H1 (cell line): Measurements from ENCODE around the gene GFI1B. TPM values are rescaled to one million over a fixed set of nuclear protein-coding genes. Genes with fewer than 3 reads are reported as not detected.

Experiments
- CTCF ChIA-PET: fragments of 300-600 bp; sonication (Branson Sonifier 250); formaldehyde crosslinking; loops from one replicate; lab custom pipeline; 2021; ENCODE audit not compliant: partially characterized antibody; lab: Charles Lee
- POLR2A ChIA-PET: fragments of 300-600 bp; sonication (Branson Sonifier 250); formaldehyde crosslinking; loops from one replicate; lab custom pipeline; 2021; ENCODE audit warnings: inconsistent platforms; ENCODE audit not compliant: partially characterized antibody; lab: Charles Lee
- DNase-seq, 2 experiments: peaks; one replicate each; pipeline versions ENCODE4 v3.0.0 to v3.0.0-alpha.2; 2010 to 2022; ENCODE audit warnings: low spot score in 2 of 2, low read depth in 1 of 2, mixed read lengths in 1 of 2
- FAIRE-seq: peaks from 2 replicates; lab custom pipeline; 2011; peaks lifted over from hg19 to GRCh38; lab: Jason Lieb, UNC
- H2AFZ ChIP-seq: 2 replicates; pipeline ENCODE4 v1.8.1; 2012; ENCODE audit warnings: low read length, inconsistent platforms
- H2AK5ac ChIP-seq: 2 replicates; pipeline ENCODE4 v1.6.1; 2013; ENCODE audit warnings: low read depth, low read length
- H2BK120ac ChIP-seq: replicated peaks from 2 replicates; pipeline ENCODE3; 2013; ENCODE audit warnings: low read depth, low read length, inconsistent platforms
- H2BK12ac ChIP-seq: 2 replicates; pipeline ENCODE4 v1.6.1; 2013; ENCODE audit warnings: low read depth, low read length
- H2BK15ac ChIP-seq: 2 replicates; pipeline ENCODE4 v1.6.1; 2013; ENCODE audit warnings: low read length
- H2BK20ac ChIP-seq: 2 replicates; pipeline ENCODE4 v1.6.1; 2013; ENCODE audit warnings: low read length
- H2BK5ac ChIP-seq: 2 replicates; pipeline ENCODE4 v1.6.1; 2013; ENCODE audit warnings: low read depth, low read length
- H3K14ac ChIP-seq: 2 replicates; pipeline ENCODE4 v1.6.1; 2013; ENCODE audit warnings: inconsistent platforms; ENCODE audit not compliant: insufficient read length
- H3K18ac ChIP-seq: 2 replicates; pipeline ENCODE4 v1.6.1; 2013; ENCODE audit warnings: low read length; ENCODE audit errors: extremely low read depth
- H3K23ac ChIP-seq: 2 replicates; pipeline ENCODE4 v1.6.1; 2013; ENCODE audit warnings: inconsistent platforms; ENCODE audit not compliant: insufficient read length
- H3K23me2 ChIP-seq: 2 replicates; pipeline ENCODE4 v1.6.1; 2013; ENCODE audit warnings: low read depth, low read length
- H3K27ac ChIP-seq: 2 replicates; pipeline ENCODE4 v1.6.1; 2011; ENCODE audit warnings: low read depth, low read length, inconsistent platforms
- H3K27me3 ChIP-seq, 4 experiments: replicated peaks in 1 of 4; 1 replicate in 1 of 4; 2 replicates in 3 of 4; pipeline versions ENCODE4 v1.6.1 to v1.8.1; 2011 to 2013; ENCODE audit warnings: low read length in 3 of 4, mild to moderate bottlenecking in 3 of 4, inconsistent platforms in 2 of 4, mixed read lengths in 2 of 4, moderate library complexity in 1 of 4; ENCODE audit not compliant: control insufficient read depth in 3 of 4, insufficient read depth in 3 of 4; ENCODE audit errors: extremely low read depth in 1 of 4
- H3K36me3 ChIP-seq, 4 experiments: 2 replicates each; pipeline versions ENCODE4 v1.6.1 to v1.8.1; 2011 to 2013; ENCODE audit warnings: mild to moderate bottlenecking in 4 of 4, low read length in 3 of 4, moderate library complexity in 2 of 4, control low read depth in 1 of 4, inconsistent platforms in 1 of 4; ENCODE audit not compliant: insufficient read depth in 4 of 4, control insufficient read depth in 2 of 4
- H3K4ac ChIP-seq: replicated peaks from 2 replicates; pipeline ENCODE3; 2013; ENCODE audit warnings: low read length, low read depth, mixed read lengths, inconsistent platforms; ENCODE audit not compliant: insufficient read length
- H3K4me1 ChIP-seq, 4 experiments: replicated peaks in 1 of 4; 1 replicate in 1 of 4; 2 replicates in 3 of 4; pipeline versions ENCODE4 v1.6.1 to v1.8.1; 2011 to 2013; ENCODE audit warnings: low read length in 3 of 4, inconsistent platforms in 2 of 4, mixed read lengths in 1 of 4; ENCODE audit not compliant: insufficient read depth in 4 of 4, control insufficient read depth in 3 of 4
- H3K4me2 ChIP-seq, 2 experiments: 2 replicates each; pipeline versions ENCODE4 v1.6.1 to v1.8.1; 2011 to 2013; ENCODE audit warnings: low read depth in 2 of 2, low read length in 2 of 2, control low read depth in 1 of 2, inconsistent platforms in 1 of 2, mild to moderate bottlenecking in 1 of 2; ENCODE audit not compliant: insufficient read depth in 1 of 2
- H3K4me3 ChIP-seq, 4 experiments: fragments of 200-600, 300-600 bp in 1 of 4; sonication (generic), shearing (Covaris generic), sonication (Bioruptor Twin) in 1 of 4; 2 replicates each; pipeline versions ENCODE4 v1.5.1 to v1.8.1; 2011 to 2016; ENCODE audit warnings: low read length in 4 of 4, low read depth in 3 of 4, control low read depth in 2 of 4, inconsistent platforms in 2 of 4, mild to moderate bottlenecking in 2 of 4, mixed read lengths in 1 of 4, moderate library complexity in 1 of 4; ENCODE audit not compliant: insufficient read depth in 2 of 4; ENCODE audit errors: extremely low read depth in 1 of 4
- H3K56ac ChIP-seq: replicated peaks from 2 replicates; pipeline ENCODE3; 2013; ENCODE audit warnings: low read depth, mild to moderate bottlenecking, mixed read lengths, low read length, inconsistent platforms; ENCODE audit not compliant: insufficient read length
- H3K79me1 ChIP-seq: 2 replicates; pipeline ENCODE4 v1.6.1; 2013; ENCODE audit warnings: low read depth, low read length, control low read depth
- H3K79me2 ChIP-seq, 2 experiments: 2 replicates each; pipeline versions ENCODE4 v1.6.1 to v1.8.1; 2012 to 2013; ENCODE audit warnings: low read length in 2 of 2, mild to moderate bottlenecking in 2 of 2, inconsistent platforms in 1 of 2; ENCODE audit not compliant: insufficient read depth in 2 of 2, control insufficient read depth in 1 of 2
- H3K9ac ChIP-seq, 4 experiments: replicated peaks in 1 of 4; 1 replicate in 1 of 4; 2 replicates in 3 of 4; pipeline versions ENCODE4 v1.6.1 to v1.8.1; 2011 to 2013; ENCODE audit warnings: low read depth in 3 of 4, low read length in 3 of 4, control low read depth in 2 of 4, mild to moderate bottlenecking in 2 of 4, moderate library complexity in 2 of 4, inconsistent platforms in 1 of 4; ENCODE audit errors: extremely low read depth in 1 of 4
- H3K9me3 ChIP-seq, 2 experiments: 2 replicates each; pipeline versions ENCODE4 v1.6.1 to v1.8.1; 2012 to 2013; ENCODE audit warnings: mild to moderate bottlenecking in 2 of 2, moderate library complexity in 2 of 2, control low read depth in 1 of 2, inconsistent platforms in 1 of 2, low read depth in 1 of 2, low read length in 1 of 2, mixed read lengths in 1 of 2; ENCODE audit not compliant: insufficient read depth in 2 of 2
- H4K20me1 ChIP-seq, 2 experiments: replicated peaks in 1 of 2; 2 replicates each; pipeline versions ENCODE3 to v1.8.1; 2011 to 2013; ENCODE audit warnings: inconsistent platforms in 2 of 2, low read length in 2 of 2, mild to moderate bottlenecking in 1 of 2; ENCODE audit not compliant: insufficient read depth in 2 of 2, control insufficient read depth in 1 of 2
- H4K5ac ChIP-seq: 2 replicates; pipeline ENCODE4 v1.6.1; 2013; ENCODE audit warnings: low read length, low read depth, mixed read lengths, inconsistent platforms; ENCODE audit not compliant: insufficient read length
- H4K8ac ChIP-seq: 2 replicates; pipeline ENCODE4 v1.8.0; 2013; ENCODE audit warnings: mild to moderate bottlenecking, moderate library complexity, low read length, inconsistent platforms; ENCODE audit not compliant: insufficient read depth; ENCODE audit errors: extremely low read depth
- H4K91ac ChIP-seq: replicated peaks from 2 replicates; pipeline ENCODE3; 2013; ENCODE audit warnings: low read length, mixed read lengths, inconsistent platforms; ENCODE audit not compliant: insufficient read length
- ASH2L ChIP-seq: fragments of 200-600, 300-600 bp; sonication (generic); IDR thresholded peaks from one replicate; pipeline ENCODE4 v1.7.1; 2017; ENCODE audit warnings: low read length
- JUND ChIP-seq: IDR thresholded peaks from 2 replicates; pipeline ENCODE4 v1.6.1; 2011; ENCODE audit warnings: mild to moderate bottlenecking, improper control_type of control experiment, low read length
- NANOG ChIP-seq: IDR thresholded peaks from 2 replicates; pipeline ENCODE4 v1.6.1; 2011; ENCODE audit warnings: low read length, low read depth, mild to moderate bottlenecking, inconsistent platforms; ENCODE audit not compliant: insufficient read depth, poor library complexity, severe bottlenecking
- YY1 ChIP-seq: IDR thresholded peaks from 2 replicates; pipeline ENCODE4 v1.6.1; 2011; ENCODE audit warnings: low read depth, mild to moderate bottlenecking, low read length
- WGBS, 2 experiments: shearing (Covaris generic) in 1 of 2; methylation state at CpG; one replicate each; pipeline versions ENCODE4 v1.1.6 to v1.1.7; 2013 to 2015; ENCODE audit warnings: low lambda C conversion rate in 2 of 2, mixed read lengths in 2 of 2, inconsistent platforms in 1 of 2, low coverage in 1 of 2, missing lambda C conversion rate in 1 of 2; ENCODE audit not compliant: insufficient replicate concordance in 2 of 2, insufficient coverage in 1 of 2, insufficient read length in 1 of 2; ENCODE audit errors: extremely low coverage in 1 of 2, missing lambda C conversion rate in 1 of 2; 5-methylcytosine and 5-hydroxymethylcytosine counted together
- polyA plus RNA-seq, 7 experiments: library from polyadenylated mRNA; depleted of rRNA in 3 of 7; stranded (reverse) in 5 of 7; unstranded in 2 of 7; fragments of >200 nt in 5 of 7; fragments of 200-250 nt in 2 of 7; gene quantifications; 1 replicate in 5 of 7; 2 replicates in 1 of 7; 4 replicates in 1 of 7; pipeline versions ENCODE4 v1.2.1 to v1.2.3, GENCODE V29; 2011 to 2013; ENCODE audit warnings: missing spikeins in 2 of 7, mixed read lengths in 2 of 7
- total RNA-seq: library from RNA; stranded (reverse); fragmentation: NEBNext Ultra II Directional; extraction: Animal tissue kit (Norgen Biotek cat#: 25700); gene quantifications from 2 replicates; pipeline ENCODE4 v1.2.1, GENCODE V29; 2021
- TF ChIP-seq, protein P1 (sequence below): IDR thresholded peaks from 2 replicates; pipeline ENCODE4 v1.6.1; 2012; ENCODE audit warnings: low read length, inconsistent platforms

GFI1B gene
- total and polyA plus RNA-seq, 2 of the 8 experiments (the other 6 are each of a cell fraction or from before 2014, with no cell fraction given) = 0.09 to 0.11 TPM

DNA sequence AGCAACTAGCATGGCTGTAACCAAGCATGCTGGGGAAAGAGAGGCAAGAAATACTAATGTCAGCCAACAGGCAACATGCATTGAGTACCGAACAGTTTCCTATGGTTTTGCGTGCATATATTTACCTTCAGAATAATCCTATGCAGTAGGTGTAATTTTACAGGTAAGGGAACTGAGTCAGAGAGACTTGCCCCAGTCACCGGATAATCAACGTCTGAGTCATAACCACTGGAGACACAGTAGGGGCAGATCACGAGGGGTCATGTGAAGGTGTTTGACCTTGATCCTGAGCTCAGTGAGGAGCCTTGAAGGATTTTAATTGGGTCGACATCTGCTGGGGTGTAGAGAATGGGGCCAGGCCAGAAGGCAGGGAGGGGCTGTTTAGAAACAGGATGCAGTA, 20.7 kb upstream of the GFI1B start:
- no peak overlapping the region for H3K4me3 ChIP-seq
- POLR2A ChIA-PET = interaction anchor here (1.5 kb wide), 1 partner anchor 14 kb away, joined by 4 read pairs; the partner anchor contains the start of gene TSC1
- DNase-seq (no peak), FAIRE-seq (no peak)
- H4K20me1 ChIP-seq = no peaks in the 10 kb centered on the region
- no peak overlapping the region for H2BK20ac ChIP-seq
- no peak overlapping the region for H4K5ac ChIP-seq
- H3K56ac ChIP-seq = no peak overlapping the region
- no peak overlapping the region for H3K9ac ChIP-seq
- no peak overlapping the region for H3K4ac ChIP-seq
- no peak overlapping the region for H3K14ac ChIP-seq
- no peak overlapping the region for H2BK12ac ChIP-seq
- CTCF ChIA-PET = interaction anchor here (0.6 kb wide), 1 partner anchor 537 kb away, joined by 3 read pairs; no protein-coding TSS in a partner anchor
- H3K27ac ChIP-seq = no peak overlapping the region
- H2AK5ac ChIP-seq = no peak overlapping the region
- H3K23me2 ChIP-seq = no peaks in the 10 kb centered on the region
- H3K79me2 ChIP-seq = no peaks in the 10 kb centered on the region
- H2BK15ac ChIP-seq = no peak overlapping the region
- no peak overlapping the region for H2AFZ ChIP-seq
- no peaks in the 10 kb centered on the region for H3K79me1 ChIP-seq
- no peak overlapping the region for H4K91ac ChIP-seq
- H4K8ac ChIP-seq = no peak overlapping the region
- no peak overlapping the region for H2BK120ac ChIP-seq
- no peak overlapping the region for H3K18ac ChIP-seq
- no peak overlapping the region for H2BK5ac ChIP-seq
- H3K36me3 ChIP-seq = no peaks in the 10 kb centered on the region
- H3K4me1 ChIP-seq = no peaks in the 10 kb centered on the region
- H3K9me3 ChIP-seq = no peaks in the 10 kb centered on the region
- H3K23ac ChIP-seq = no peak overlapping the region
- 92% methylated on average over 6 of the region's 6 CpGs; no CpG with 5 or more reads in 1 of the 2 experiments for WGBS, 2 experiments
- no peak overlapping the region for H3K4me2 ChIP-seq
- H3K27me3 ChIP-seq = no peaks in the 10 kb centered on the region
- TF ChIP-seq NANOG (no peak), JUND (no peak), ASH2L (no peak), YY1 (no peak)
- TF ChIP-seq, protein P1, sequence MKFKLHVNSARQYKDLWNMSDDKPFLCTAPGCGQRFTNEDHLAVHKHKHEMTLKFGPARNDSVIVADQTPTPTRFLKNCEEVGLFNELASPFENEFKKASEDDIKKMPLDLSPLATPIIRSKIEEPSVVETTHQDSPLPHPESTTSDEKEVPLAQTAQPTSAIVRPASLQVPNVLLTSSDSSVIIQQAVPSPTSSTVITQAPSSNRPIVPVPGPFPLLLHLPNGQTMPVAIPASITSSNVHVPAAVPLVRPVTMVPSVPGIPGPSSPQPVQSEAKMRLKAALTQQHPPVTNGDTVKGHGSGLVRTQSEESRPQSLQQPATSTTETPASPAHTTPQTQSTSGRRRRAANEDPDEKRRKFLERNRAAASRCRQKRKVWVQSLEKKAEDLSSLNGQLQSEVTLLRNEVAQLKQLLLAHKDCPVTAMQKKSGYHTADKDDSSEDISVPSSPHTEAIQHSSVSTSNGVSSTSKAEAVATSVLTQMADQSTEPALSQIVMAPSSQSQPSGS = no peak
